Mucosa of gallbladder (tissue), 1 donor: ENCODE measurements around the gene SCG2. TPM values are rescaled to one million over a fixed set of nuclear protein-coding genes. Genes with fewer than 3 reads are reported as not detected.
"Not testable (repeated sequence)": the region's sequence is repeated elsewhere in the genome, so short reads cannot be mapped to it uniquely, and the experiment has no call there.

Experiments used
- DNase-seq: peaks from one replicate; pipeline ENCODE4 v3.0.0-alpha.2; 2020; ENCODE audit warnings: low spot score
- total RNA-seq: library from RNA; stranded (reverse); gene quantifications from one replicate; pipeline ENCODE4 v1.2.1, GENCODE V29; 2021
- donor health status: DM: no; HTN: no; CAD: no.

The SCG2 gene
- total RNA-seq, 1 donor from 2014 or later: 1.1 TPM

DNA sequence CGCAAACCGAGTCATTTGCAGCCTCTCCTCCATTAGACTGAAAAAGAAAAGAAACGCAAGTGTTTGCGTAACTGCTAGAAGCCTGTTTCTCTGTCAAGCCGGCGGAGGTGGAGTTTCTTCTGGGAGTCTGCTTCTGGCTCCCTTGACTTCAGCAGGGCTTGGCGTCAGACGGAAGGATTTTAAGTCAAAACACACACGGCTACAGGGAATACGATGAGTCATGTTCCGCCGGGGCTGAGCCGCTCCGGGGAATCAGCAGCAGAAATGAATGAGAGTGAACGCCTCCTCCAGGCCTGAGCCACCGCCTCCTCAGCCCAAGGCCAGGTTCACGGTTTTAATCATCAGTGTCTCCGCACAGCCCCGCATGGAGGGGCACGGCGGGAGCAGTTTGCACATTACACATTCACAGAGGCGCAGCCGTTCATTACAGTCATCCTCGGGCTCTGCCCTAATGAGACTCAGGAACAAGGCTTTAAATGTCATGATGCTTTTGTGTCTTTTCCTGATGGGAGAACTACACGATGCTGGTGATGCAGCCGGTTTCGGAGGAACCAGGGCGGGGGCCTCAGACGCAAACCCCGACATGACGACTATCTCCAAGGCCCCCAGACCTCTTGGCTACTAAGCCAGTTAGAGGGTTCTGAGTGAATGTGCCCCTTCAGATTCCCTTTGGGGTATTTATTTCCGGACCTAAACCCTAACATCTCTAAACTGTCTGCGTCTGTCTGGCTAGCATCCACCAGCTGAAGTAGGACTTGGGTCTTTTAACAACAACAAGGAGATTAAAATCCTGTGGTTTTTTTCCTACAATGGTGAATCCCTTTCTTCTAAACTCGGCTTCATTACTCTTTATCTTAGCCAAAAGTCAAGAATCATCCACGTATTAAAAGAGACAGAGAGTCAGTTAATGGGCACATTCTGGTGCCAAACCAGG is 11.1 kb upstream of the SCG2 start:
- DNase-seq: peak; percentile 87

DNA sequence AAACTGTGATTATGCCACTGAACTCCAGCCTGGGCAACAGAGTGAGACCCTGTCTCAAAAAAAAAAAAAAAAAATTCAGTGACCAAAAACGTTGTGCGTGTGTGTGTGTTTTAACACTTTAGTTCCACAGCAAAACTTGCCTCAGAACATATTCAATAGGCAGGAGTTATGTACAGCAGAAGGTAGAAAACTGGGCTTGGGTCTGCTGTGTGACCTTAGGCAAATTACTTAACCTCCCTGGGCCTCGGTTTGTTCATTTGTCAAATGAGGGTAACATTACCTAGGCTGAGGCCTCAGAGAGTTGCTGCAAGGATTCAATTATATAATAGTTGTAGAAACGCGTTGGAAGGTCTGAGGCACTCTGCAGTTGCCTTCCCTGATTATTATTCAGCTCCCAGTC is 10.3 kb upstream of the SCG2 start:
- no peak for DNase-seq

DNA sequence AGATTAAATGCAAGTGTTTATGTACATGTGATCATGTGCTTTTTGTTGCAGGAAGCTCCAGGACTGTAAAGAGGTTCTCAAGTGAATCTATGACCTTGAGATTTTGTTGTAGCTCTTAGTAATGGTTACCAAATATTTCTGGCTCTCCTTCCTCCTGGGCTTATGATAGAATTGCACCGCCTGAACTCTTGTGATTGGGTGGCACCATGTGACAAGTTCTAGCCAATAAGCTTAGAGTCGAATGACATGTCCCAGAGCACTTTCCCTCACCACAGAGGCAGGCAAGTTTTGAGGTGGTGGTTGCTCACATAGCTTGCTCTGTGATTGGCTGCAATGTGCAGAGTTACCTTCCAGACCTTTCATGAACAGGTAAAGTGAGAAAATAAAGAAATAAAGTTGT is 8.9 kb upstream of the SCG2 start:
- DNase-seq: no peak

DNA sequence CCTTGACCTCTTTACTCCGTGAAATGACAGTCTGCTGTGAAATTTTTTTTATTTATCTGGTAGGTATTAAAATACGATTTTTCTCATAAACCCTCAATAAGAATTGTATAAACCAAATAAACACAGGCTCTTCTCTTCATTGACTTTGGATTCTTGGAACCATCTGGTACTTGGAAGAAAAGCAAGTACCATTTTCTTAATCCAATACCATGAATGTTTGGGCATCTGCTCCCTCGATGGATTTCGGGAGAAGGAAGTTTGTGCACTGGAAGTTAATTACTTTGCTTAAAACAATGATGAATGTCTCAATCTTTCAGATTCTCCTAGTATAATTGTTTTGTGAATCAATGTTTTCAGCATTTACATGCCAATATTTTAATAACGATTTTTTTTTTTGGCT is 5.3 kb upstream of the SCG2 start:
- no peak for DNase-seq

DNA sequence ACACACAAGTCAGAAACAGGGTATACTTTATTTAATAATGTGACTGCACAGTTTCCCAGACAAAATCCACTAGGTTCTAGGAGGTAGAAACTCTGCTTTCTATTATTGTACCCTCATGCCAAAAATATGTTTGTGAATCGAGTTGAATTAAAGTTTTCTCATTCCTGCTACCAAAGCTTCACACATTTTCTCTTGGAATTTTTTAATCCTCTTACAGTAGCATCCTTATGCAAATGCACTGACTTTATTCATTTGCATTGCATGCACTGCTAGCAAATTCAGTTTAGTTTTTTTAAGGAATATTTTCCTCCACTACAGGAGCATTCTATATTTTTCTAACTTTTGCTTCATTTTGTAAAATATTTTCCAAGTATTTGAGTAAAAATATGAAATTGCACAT is 4.8 kb upstream of the SCG2 start:
- DNase-seq: no peak

DNA sequence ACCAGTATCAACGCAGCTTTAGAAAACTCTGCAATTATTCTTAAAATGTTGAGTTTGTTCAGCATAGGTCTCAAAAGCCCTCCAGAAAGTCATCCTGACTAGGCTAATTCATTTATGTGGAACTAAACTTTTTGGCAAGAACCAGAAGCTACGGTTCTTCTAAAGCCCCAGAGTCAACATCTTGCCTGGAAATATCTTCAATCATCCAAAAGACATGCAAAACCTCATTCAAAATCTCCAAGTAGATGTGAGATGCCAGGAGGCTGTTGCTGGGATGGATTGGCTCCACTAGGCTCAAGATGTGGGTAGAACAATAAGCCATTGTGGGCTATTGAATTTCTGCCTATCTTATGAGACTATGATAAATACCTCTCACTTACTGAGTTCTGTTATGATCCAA is 2.1 kb upstream of the SCG2 start:
- DNase-seq: no peak

DNA sequence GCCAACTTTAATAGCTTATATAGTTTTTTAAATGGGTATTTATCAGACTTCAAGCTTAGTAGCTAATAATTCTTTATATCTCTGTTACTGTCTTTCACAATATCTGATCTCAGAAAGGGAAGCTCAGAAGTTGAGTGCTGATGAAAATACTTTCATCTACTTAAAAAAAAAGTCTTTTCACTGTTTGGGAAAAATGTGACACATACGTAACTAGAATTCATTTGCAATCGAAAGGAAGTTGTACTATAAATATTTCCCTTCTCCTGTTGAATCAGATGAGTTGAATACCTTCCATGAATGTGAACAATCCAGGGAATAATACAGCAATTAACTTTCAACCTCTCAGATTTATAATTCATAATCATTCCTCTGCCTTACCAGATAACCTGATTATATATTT is 811 bp upstream of the SCG2 start:
- no peak for DNase-seq

DNA sequence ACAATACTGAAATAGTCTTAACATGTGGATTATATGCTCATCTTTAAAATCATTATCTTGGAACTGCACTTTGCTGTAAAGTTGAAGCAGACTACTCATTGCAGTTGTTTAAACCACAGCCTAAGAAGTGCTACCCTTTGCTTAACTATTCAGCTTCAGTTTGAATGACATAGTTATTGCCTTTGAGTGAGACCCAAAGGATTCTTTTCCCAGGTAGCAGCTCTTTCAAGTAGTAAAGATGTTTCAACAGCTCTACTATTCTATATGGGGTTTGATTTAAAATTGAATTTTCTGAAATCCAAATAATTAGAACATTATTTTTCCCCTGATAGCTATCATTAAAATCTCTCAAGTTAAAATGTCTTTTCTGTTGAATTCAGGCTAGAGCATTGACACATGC is 1.1 kb downstream of the SCG2 start:
- DNase-seq: no peak

DNA sequence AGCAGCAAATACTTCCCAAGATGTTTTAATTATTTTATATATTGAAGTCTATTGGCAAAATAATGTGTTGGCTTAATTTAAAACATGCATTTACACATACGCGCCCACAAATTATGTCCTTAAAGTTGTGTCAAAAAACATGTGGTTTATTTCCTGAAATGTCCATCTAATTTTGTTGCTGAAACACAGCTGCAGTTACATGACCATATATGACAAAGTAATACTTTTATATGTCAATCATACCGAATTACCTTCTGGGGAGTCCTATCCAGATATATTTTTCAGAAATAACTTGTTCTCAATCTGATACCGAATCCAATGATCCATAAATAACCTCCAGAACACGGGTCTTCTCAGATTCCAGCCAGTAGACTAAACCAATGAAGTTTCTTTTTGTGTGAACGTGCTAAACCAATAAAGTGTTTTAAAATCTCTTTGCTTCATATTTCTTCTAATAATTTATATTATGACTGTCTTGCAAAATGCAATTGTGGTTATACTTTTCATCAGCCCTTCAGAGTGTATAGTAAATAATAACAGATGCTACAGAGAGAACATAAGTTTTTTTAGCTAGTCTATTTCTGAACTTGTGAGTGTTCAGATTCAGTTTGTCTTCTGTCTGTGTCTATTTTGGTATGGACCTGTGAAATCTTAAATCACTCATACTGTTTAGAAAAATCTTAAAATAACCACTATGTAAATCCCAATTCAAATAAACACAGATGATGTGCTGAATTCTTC is 2.4 kb downstream of the SCG2 start:
- no peak for DNase-seq

DNA sequence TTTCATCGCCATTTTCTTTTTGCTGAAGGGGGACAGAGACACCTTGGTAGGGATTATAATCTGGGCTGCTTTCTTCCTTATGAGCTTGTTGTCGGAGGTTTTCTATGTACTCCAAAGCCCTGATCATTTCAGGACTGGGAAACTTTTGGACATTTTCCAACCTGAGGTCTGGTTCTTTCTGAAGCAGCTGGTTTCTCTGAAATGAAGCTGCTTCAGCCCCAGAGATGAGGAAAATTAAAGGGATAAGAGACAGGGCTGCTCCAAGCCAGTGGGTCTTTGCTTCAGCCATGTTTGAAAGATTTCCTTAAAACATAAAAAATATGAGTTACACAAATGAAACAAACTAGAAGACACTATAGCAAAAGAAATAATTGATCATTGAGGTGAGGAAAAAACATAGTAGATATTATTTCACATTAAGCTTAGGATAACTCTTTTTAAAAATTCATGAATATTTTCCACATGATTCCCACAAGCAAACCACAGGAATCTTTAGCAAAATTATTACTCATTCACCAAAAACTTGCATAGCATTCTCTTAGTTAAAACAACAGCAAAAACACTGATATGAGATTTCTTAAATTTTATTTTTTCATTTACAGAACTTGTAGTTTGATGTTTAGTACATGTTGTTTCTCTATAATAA is 3.0 kb downstream of the SCG2 start:
- no peak for DNase-seq

DNA sequence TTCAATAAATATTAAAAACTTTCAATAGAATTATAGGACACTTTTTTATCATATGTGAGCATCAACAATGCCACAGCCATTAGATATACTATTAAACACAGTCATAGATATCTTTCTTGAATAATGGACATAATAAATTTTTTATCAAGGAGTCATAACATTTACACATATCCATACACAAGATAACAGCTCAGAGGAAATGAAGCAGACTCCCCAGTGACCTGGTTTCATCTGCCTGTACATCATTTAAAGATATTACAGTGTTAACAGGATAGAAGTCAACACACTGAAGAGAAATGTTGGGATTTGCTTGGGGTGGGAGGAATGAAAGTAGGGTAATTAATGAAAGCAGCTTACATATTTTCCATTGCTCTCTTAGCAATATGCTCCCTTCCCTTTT is 5.1 kb downstream of the SCG2 start:
- no peak for DNase-seq

DNA sequence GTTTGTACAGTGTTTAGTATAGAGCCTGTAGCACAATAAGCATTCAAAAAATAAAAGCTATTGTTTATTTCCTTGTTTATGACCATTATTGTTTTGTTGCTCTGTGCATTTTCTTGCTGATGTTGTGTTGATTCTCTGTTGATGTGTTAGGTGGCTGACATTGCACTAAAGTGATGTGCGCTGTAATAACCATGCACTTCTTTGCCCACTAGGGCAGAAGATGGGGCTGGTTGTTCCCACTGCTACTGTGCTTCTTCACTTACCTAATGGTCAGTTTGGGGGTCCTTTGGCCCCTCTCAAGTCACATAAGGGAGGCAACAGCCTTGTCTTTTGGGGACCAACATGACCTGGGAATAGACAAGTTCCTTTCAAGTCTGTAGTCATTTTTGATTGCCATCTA is 6.0 kb downstream of the SCG2 start:
- DNase-seq: no peak

DNA sequence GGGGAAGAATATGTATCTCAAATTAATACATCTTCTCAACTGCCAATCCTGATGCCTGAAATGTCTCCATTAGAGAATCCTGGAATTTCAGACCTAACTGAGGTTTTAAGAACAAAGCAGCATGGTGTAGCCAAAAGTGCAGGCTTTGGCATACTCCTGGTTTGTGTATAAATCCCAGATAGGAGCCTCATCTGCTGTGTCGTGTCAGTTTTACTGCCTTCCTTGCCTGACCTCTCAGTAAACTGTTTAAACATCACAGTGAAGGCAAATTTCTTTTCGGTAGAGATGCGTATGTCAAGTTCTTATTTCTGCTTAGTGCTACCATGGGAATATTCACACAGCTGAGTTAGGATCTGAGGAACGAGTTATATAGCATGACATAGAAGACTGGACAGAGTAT is 7.3 kb downstream of the SCG2 start:
- no peak for DNase-seq

DNA sequence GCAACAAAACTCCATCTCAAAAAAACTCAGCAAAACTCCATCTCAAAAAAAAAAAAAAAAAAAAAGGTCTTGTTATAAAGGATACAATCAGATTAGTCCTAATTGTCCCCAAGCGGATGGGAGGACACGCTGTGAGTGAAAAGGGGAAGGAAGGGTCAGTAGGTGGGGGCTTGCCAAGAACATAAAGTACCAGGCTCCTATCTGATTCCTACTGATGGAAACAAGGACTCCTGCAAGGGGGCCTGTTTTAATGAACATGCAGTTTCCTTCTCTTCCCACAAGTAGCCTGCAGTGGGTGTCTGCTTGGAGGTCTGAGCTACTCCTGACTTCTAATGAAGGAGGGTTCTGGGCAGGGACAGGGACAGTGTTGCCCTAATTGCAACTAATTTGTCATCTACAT is 7.9 kb downstream of the SCG2 start:
- DNase-seq: no peak

DNA sequence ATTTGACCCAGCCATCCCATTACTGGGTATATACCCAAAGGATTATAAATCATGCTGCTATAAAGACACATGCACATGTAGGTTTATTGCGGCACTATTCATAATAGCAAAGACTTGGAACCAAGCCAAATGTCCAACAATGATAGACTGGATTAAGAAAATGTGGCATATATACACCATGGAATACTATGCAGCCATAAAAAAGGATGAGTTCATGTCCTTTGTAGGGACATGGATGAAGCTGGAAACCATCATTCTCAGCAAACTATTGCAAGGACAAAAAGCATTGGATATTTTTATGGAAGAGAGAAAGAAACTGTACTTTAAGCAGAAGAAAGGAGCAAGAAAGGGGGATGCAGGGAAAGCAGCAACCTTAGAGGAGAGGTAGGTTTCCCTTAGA is 9.5 kb downstream of the SCG2 start:
- DNase-seq: not testable (repeated sequence)

DNA sequence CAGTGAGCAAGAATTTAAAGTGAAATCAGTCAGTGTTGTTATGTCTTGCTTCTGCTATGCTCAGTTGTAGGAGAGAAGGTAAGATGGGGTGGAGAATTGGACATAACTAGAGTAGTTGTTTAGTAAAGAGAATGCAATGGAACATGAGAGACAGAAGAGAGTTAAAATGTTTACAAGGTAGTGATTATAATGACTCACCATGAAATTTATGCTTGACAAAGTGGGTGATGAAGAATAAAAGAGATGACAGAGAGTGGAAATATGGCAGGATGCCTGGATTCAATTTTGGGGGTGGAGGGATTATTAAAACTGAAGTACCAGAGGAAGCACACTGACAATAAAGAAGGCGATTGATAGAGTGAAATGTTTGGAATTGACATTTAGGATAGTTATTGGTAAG is 10.6 kb downstream of the SCG2 start:
- no peak for DNase-seq

DNA sequence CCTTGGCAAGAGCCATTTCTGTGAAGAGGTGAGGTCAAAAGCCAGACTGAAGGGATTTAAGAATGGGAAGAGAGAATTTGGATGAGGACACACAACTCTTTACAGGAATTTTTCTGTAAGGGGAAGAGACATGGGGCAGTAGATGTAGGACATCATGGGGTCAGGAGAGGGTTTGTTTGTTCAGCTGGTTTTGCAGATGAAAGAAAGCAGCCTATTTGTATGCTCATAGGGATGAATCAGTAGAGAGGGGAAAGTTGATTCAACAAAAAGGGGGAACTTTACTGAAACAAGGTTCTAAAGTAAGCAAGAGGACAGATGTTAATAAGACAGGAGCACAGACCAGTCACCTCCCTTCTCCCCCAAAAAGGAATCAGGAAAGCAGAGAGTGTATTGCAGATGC is 11.2 kb downstream of the SCG2 start:
- DNase-seq: no peak

DNA sequence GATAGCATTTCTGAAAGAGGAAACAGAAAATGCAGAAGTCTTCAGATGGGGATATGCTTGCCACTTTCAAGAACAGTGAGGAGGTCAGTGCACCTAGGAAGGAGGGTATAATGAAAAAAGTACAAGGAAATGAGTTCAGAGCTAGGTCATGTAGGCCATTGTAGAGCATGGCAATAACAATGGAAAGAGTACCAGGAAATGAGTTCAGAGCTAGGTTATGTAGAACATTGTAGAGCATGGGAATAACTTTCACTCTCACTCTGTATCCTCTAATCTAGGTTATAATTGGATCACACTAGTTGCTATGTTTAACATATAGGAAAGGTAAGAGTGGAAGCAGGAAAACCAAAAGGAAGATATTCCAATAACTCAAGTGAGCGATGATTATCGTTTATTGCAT is 12.3 kb downstream of the SCG2 start:
- DNase-seq: no peak

DNA sequence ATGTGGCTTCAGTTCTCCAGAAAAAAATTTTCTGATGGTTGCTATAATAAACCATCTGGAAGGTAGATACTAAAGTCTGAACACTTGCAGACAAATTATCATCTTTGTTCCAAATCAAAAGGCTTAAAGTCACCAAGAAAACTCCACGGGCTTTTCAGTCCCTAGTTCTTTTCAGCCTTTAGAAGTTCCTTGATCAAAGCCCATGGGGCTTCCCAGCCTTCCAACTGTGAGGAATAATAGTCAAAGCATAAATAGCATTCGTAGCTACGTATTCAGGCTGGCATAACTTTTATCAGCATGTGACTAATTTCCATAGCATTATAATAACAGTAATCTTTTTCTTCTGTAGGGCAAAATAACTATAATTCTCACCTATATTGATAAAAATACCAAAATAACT is 13.9 kb downstream of the SCG2 start:
- no peak for DNase-seq

DNA sequence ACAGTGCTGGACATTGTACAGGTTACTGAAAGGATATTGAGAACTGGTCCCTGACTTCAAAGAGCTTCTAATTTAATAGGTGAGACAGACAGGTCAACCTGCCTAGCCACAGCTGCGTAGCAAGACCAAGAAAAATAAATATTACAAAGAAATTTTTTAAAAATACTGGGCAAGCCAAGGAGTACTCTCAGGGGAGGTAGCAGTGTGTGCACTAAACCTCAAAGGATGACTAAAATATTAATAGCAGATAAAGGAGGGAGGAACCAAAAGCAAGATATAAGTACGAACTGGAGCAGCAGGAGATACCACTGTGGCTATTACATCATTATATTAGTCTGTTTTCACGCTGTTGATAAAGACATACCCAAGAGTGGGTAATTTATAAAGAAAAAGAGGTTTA is 14.9 kb downstream of the SCG2 start:
- DNase-seq: no peak

DNA sequence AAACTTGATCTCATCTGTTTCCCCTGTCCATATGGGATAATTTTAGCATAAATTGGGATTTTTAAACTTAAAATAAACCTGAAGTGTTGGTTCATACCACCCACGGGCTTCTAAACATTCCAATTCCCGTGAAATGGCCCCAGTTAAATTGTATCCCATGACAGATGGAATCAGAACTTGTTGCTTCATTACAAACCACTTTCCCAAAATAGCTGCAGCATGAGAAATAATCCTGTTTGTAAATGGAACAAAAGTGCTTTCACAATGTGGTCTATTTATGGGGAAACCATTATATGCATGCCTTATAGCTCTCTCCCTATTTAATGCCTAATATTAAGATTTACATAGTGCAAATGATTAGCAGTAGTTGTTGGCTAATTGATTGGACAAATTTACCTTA is 15.9 kb downstream of the SCG2 start:
- no peak for DNase-seq

DNA sequence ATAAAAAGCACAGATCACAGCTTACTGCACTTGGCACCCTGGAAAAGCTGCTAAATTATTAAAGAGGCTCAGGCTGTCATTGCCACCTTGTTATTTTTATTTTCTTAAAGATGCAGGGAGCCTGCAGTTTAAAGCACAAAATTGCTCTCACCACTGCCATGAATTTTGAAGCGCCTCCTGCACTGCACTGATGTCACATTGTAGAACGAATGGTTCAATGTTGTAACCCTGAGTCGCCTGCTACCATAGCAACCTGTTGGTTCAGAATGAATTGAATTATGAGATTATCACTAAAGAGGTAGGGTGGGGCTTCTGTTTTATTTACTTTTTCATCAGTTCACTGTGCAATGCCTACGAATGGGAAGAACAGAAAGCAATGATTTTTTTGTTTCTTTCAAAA is 16.5 kb downstream of the SCG2 start:
- DNase-seq: no peak

DNA sequence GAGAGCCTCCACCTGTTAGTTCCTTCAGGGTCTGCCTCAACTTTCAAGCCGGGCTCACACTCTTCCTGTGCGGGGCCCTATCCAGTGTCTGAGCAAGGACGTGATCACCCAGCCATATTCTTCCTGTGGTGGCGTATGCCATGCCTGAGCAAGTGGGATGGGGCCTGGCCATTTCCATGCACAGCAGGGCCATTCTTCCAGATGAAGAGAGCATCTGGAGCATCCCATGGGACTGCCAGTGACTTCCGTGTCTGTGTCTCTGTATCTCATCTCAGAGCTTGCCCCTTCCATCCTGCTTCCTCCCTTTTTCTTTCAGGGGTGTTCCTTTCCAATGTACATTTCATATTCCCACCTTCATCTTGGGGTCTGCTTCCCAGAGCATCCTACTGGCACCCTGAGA is 20.2 kb downstream of the SCG2 start:
- no peak for DNase-seq
